ENCODE measurements around the gene NEK10. TPM values are rescaled to one million over a fixed set of nuclear protein-coding genes. Genes with fewer than 3 reads are reported as not detected.
"Not testable (repeated sequence)": the region's sequence is repeated elsewhere in the genome, so short reads cannot be mapped to it uniquely, and the experiment has no call there.

Gene NEK10
- total RNA-seq, 2 experiments from 2014 or later = 0.28 to 1.3 TPM

DNA sequence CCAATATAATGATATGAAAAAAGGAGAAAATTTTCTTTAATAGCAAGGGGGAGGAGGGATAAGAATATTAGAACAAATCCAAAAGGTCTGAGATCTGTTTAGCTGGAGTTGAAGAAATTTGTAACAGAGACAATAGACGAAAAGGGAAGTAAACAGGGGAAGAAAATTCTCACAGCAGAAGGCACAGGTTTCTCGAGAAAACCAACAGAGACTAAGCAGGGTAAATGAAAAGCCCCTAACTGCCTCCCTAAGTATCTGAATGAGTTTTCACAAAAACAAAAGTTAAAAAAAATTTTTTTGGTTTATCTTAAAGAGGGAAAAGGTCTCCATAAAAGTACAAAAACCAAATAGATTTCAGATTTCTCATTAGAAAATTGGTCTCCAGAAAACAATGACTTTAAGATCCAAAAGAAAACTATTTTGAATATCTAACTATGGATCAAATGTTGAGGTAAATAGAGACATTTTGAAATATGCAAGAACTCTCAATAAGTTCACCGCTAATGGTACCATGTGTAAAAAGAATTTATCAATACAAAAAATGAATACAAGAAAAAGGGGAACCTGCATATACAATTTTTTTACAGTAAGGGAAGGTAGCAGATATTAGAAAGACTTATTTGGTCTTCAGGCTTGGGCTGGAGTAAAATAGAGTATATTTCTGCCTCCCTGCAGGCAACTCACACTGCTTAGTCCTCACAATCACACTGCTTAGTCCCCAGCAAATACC is 23.9 kb upstream of the NEK10 start:
- H3K4me2 ChIP-seq (ENCODE audit: low read length) = no peak overlapping the region
- no peak overlapping the region for H2AFZ ChIP-seq (ENCODE audit: low read length)
- H3K79me2 ChIP-seq (ENCODE audit: insufficient read depth, low read depth, low read length) = no peaks in the 10 kb centered on the region
- ChIA-PET POLR2A (no interaction called here), CTCF (ENCODE audit: unreplicated experiment) (no interaction called here)
- peaks cover 6% of the 10 kb centered on the region; the same call in 1 of the 2 replicates for H3K36me3 ChIP-seq (ENCODE audit: insufficient read depth, low read length)
- no peak overlapping the region for H3K27ac ChIP-seq (ENCODE audit: low read depth, low read length, poor library complexity, severe bottlenecking)
- H3K4me3 ChIP-seq (ENCODE audit: low read depth, low read length, poor library complexity, severe bottlenecking) = no peak overlapping the region
- no peak for DNase-seq (ENCODE audit: low spot score)
- BruUV-seq (replicated peaks) = no TSS peak
- no peaks in the 10 kb centered on the region for H4K20me1 ChIP-seq (ENCODE audit: insufficient read depth, low read length)
- no peaks in the 10 kb centered on the region for H3K9me3 ChIP-seq (ENCODE audit: low read length)
- intact Hi-C loops (cut with micrococcal nuclease; ENCODE audit: unreplicated experiment) = no loop called here
- H3K9me2 ChIP-seq (ENCODE audit: insufficient read depth, low read length) = no peaks in the 10 kb centered on the region
- TF ChIP-seq EZH2phosphoT487 (IDR thresholded peaks at IDR 0.05; ENCODE audit: borderline replicate concordance, low read depth, low read length) = no peak
- TF ChIP-seq, protein P1, sequence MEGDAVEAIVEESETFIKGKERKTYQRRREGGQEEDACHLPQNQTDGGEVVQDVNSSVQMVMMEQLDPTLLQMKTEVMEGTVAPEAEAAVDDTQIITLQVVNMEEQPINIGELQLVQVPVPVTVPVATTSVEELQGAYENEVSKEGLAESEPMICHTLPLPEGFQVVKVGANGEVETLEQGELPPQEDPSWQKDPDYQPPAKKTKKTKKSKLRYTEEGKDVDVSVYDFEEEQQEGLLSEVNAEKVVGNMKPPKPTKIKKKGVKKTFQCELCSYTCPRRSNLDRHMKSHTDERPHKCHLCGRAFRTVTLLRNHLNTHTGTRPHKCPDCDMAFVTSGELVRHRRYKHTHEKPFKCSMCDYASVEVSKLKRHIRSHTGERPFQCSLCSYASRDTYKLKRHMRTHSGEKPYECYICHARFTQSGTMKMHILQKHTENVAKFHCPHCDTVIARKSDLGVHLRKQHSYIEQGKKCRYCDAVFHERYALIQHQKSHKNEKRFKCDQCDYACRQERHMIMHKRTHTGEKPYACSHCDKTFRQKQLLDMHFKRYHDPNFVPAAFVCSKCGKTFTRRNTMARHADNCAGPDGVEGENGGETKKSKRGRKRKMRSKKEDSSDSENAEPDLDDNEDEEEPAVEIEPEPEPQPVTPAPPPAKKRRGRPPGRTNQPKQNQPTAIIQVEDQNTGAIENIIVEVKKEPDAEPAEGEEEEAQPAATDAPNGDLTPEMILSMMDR (conservative IDR thresholded peaks at IDR 0.05; ENCODE audit: low read length) = no peak
- no peaks in the 10 kb centered on the region for H3K4me1 ChIP-seq (ENCODE audit: insufficient read depth, low read length, poor library complexity, severe bottlenecking)

DNA sequence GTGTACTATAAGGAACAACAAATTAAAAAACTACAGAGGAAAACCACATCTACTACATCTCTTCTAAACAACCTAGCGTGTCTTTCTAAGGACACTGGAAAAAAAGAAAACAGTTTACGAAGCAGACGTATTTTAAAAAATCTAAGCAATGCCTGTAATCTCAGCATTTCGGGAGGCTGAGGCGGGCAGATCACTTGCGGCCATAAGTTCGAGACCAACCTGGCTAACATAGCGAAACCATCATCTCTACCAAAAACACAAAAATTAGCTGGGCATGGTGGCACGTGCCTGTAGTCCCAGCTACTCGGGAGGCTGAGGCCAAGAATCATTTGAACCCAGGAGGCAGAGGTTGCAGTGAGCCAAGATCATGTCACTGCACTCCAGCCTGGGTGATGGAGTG is 23.2 kb upstream of the NEK10 start:
- H3K4me1 ChIP-seq (ENCODE audit: insufficient read depth, low read length, poor library complexity, severe bottlenecking); H3K36me3 ChIP-seq (ENCODE audit: insufficient read depth, low read length); H4K20me1 ChIP-seq (ENCODE audit: insufficient read depth, low read length); POLR2A ChIA-PET; H3K79me2 ChIP-seq (ENCODE audit: insufficient read depth, low read depth, low read length); H3K27ac ChIP-seq (ENCODE audit: low read depth, low read length, poor library complexity, severe bottlenecking); CTCF ChIA-PET (ENCODE audit: unreplicated experiment); H3K4me3 ChIP-seq (ENCODE audit: low read depth, low read length, poor library complexity, severe bottlenecking); intact Hi-C loops (cut with micrococcal nuclease; ENCODE audit: unreplicated experiment); H3K9me3 ChIP-seq (ENCODE audit: low read length); H2AFZ ChIP-seq (ENCODE audit: low read length); H3K9me2 ChIP-seq (ENCODE audit: insufficient read depth, low read length); H3K4me2 ChIP-seq (ENCODE audit: low read length); DNase-seq (ENCODE audit: low spot score); BruUV-seq (replicated peaks): not testable (repeated sequence)

DNA sequence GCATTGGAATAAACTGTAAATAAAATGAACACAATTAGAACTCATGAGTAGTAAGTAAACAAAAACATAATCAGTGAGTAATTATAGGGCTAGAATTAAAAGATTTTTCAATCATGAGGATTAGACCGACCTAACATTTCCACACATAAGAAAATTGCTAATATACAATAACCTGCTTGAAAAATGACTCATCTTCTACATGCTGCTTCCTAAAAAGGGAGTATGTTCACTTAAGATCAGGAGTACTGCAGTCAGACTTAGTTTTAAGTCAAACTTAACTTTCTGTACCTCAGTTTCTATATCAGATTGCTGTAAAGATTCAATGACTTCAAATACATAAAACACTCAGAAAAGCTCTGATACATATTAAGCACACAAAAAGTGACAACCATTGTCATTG is 22.6 kb upstream of the NEK10 start:
- Histone ChIP-seq H2AFZ (ENCODE audit: low read length) (no peak overlapping the region), H3K4me1 (ENCODE audit: insufficient read depth, low read length, poor library complexity, severe bottlenecking) (no peaks in the 10 kb centered on the region), H3K36me3 (ENCODE audit: insufficient read depth, low read length) (peaks cover 4% of the 10 kb centered on the region; the same call in 1 of the 2 replicates), H3K9me3 (ENCODE audit: low read length) (no peaks in the 10 kb centered on the region), H3K9me2 (ENCODE audit: insufficient read depth, low read length) (no peaks in the 10 kb centered on the region), H4K20me1 (ENCODE audit: insufficient read depth, low read length) (no peaks in the 10 kb centered on the region), H3K4me3 (ENCODE audit: low read depth, low read length, poor library complexity, severe bottlenecking) (no peak overlapping the region), H3K79me2 (ENCODE audit: insufficient read depth, low read depth, low read length) (no peaks in the 10 kb centered on the region), H3K27ac (ENCODE audit: low read depth, low read length, poor library complexity, severe bottlenecking) (no peak overlapping the region), H3K4me2 (ENCODE audit: low read length) (no peak overlapping the region)
- no peak for TF ChIP-seq EZH2phosphoT487 (IDR thresholded peaks at IDR 0.05; ENCODE audit: borderline replicate concordance, low read depth, low read length)
- TF ChIP-seq, protein P1 (conservative IDR thresholded peaks at IDR 0.05; ENCODE audit: low read length) = no peak
- BruUV-seq (replicated peaks) = no TSS peak
- POLR2A ChIA-PET = interaction anchor here (1.1 kb wide), 1 partner anchor 11 kb away, joined by 5 read pairs; no protein-coding TSS in a partner anchor
- DNase-seq (ENCODE audit: low spot score) = no peak
- CTCF ChIA-PET (ENCODE audit: unreplicated experiment) = no interaction called here
- intact Hi-C loops (cut with micrococcal nuclease; ENCODE audit: unreplicated experiment) = no loop called here

All from OCI-LY7 (cell line).